T-helper 17 cell (primary cell): ENCODE results near the gene ASB9. TPM values are rescaled to one million over a fixed set of nuclear protein-coding genes. Genes with fewer than 3 reads are reported as not detected.
"Not testable (repeated sequence)": the region's sequence is repeated elsewhere in the genome, so short reads cannot be mapped to it uniquely, and the experiment has no call there.

Experiments used
- ATAC-seq: fragments of 150-1000 bp; cut with Tn5 transposase; 2 replicates; pipeline ENCODE4 v1.10.0; 2021; ENCODE audit warnings: mild to moderate bottlenecking, moderate library complexity
- DNase-seq, 3 donors: peaks; one replicate each; pipeline versions ENCODE4 v3.0.0 to v3.0.0-alpha.2; 2020 to 2021
- H3K9me3 ChIP-seq: one replicate; pipeline ENCODE4 v1.7.0; 2013; ENCODE audit warnings: low read length, mild to moderate bottlenecking; ENCODE audit not compliant: control insufficient read depth, poor library complexity, severe bottlenecking
- H3K27ac Mint-ChIP-seq: one replicate; pipeline ENCODE4 v1.8.0; 2022; ENCODE audit warnings: mild to moderate bottlenecking, moderate library complexity, mixed read lengths
- H3K27me3 Mint-ChIP-seq: one replicate; pipeline ENCODE4 v1.8.0; 2022; ENCODE audit warnings: mixed read lengths
- H3K36me3 Mint-ChIP-seq: one replicate; pipeline ENCODE4 v1.8.0; 2022; ENCODE audit warnings: low read depth, mixed read lengths
- H3K4me1 Mint-ChIP-seq: one replicate; pipeline ENCODE4 v1.8.0; 2022; ENCODE audit warnings: mild to moderate bottlenecking, mixed read lengths
- H3K4me3 Mint-ChIP-seq: one replicate; pipeline ENCODE4 v1.8.0; 2022; ENCODE audit warnings: mild to moderate bottlenecking, moderate library complexity, mixed read lengths
- total RNA-seq, 4 donors: library from RNA in 2 of 4; stranded (reverse) in 2 of 4; gene quantifications; one replicate each; pipeline ENCODE4 v1.2.3 and lab custom pipeline; 2022 to 2026

The ASB9 gene
- total RNA-seq, 2 donors from 2014 or later = not detected

GRCh38 chrX:15198608-15199202 lies 71.2 kb downstream of the ASB9 start:
- not testable (repeated sequence) for DNase-seq, H3K36me3 Mint-ChIP-seq, H3K27me3 Mint-ChIP-seq, ATAC-seq, H3K27ac Mint-ChIP-seq, H3K4me1 Mint-ChIP-seq, H3K9me3 ChIP-seq, H3K4me3 Mint-ChIP-seq

GRCh38 chrX:15194146-15194545 lies 75.7 kb downstream of the ASB9 start:
- H3K27me3 Mint-ChIP-seq = no peaks in the 10 kb centered on the region
- H3K27ac Mint-ChIP-seq = no peak overlapping the region
- H3K4me3 Mint-ChIP-seq = no peak overlapping the region
- no peak for ATAC-seq
- H3K9me3 ChIP-seq = no peaks in the 10 kb centered on the region
- peaks cover 2% of the 10 kb centered on the region for H3K36me3 Mint-ChIP-seq
- no peaks in the 10 kb centered on the region for H3K4me1 Mint-ChIP-seq
- no peak for DNase-seq

Other genes starting within 250 kb of the ASB9 start
- gene ASB11, start 45.6 kb upstream of the ASB9 start, total RNA-seq = not detected
- gene PIGA, start 65.4 kb upstream of the ASB9 start, total RNA-seq = 100 to 1,000 TPM; 111 to 122 TPM
- gene VEGFD, start 114.3 kb upstream of the ASB9 start, total RNA-seq = not detected
- not detected for gene PIR, start 223.2 kb upstream of the ASB9 start, total RNA-seq
- not detected for gene BMX, start 230.7 kb upstream of the ASB9 start, total RNA-seq